ENCODE results near the gene OR11H6. TPM values are rescaled to one million over a fixed set of nuclear protein-coding genes. Genes with fewer than 3 reads are reported as not detected.
"Not testable (repeated sequence)": the region's sequence is repeated elsewhere in the genome, so short reads cannot be mapped to it uniquely, and the experiment has no call there.

Gene OR11H6
- total RNA-seq, 6 experiments from 2014 or later: not detected

DNA sequence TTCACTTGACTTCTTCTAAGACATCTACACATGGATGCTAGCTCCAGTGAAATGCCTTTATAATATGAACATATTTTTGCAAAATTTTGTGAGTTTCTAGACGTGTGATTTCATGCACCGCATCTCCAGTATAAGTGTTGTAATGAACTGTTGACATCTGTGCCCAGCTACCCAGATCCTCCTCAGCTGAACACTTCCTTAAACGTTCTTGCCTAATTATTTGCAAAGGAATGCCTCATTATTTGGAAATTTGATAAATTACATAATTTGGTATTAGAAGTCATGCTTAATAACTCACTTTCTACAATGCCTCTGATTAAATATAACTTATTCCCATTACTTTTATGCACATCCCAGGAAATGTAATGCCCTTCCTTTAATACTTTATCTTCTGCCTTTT, 18.8 kb upstream of the OR11H6 start:
- TF ChIP-seq POLR2A (IDR thresholded peaks at IDR 0.05) (no peak), CTCF (IDR thresholded peaks at IDR 0.05) (no peak)
- no peaks in the 10 kb centered on the region for H3K36me3 ChIP-seq
- H3K4me1 ChIP-seq: no peaks in the 10 kb centered on the region
- no peak overlapping the region for H3K27ac ChIP-seq
- intact Hi-C loops (cut with DNase I): no loop called here
- no peaks in the 10 kb centered on the region for H3K9me3 ChIP-seq
- H3K4me3 ChIP-seq: no peak overlapping the region
- ATAC-seq (no peak), DNase-seq (no peak)
- WGBS (ENCODE audit: insufficient coverage, low coverage, low lambda C conversion rate, missing lambda C conversion rate): 28% methylated on average over 3 of the region's 3 CpGs
- H3K27me3 ChIP-seq: no peaks in the 10 kb centered on the region

DNA sequence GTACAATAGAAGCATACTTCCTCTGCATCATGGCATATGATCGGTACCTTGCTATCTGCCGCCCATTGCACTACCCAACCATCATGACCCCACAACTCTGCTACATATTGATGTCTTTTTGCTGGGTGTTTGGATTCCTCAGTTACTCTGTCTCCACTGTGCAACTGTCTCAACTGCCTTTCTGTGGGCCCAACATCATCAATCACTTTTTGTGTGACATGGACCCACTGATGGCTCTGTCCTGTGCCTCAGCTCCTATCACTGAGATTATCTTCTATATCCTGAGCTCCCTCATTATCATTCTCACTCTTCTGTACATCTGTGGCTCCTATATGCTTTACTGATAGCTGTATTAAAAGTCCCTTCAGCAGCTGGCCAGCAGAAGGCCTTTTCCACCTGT, 13.9 kb upstream of the OR11H6 start:
- no peaks in the 10 kb centered on the region for H3K27me3 ChIP-seq
- DNase-seq: no peak
- TF ChIP-seq POLR2A (IDR thresholded peaks at IDR 0.05): no peak
- TF ChIP-seq CTCF (IDR thresholded peaks at IDR 0.05): no peak
- no peaks in the 10 kb centered on the region for H3K36me3 ChIP-seq
- no peak for ATAC-seq
- intact Hi-C loops (cut with DNase I): no loop called here
- no peak overlapping the region for H3K27ac ChIP-seq
- no peak overlapping the region for H3K4me3 ChIP-seq
- H3K4me1 ChIP-seq: no peaks in the 10 kb centered on the region
- no peaks in the 10 kb centered on the region for H3K9me3 ChIP-seq
- WGBS (ENCODE audit: insufficient coverage, low coverage, low lambda C conversion rate, missing lambda C conversion rate): 60% methylated on average over 2 of the region's 2 CpGs

GRCh38 chr14:20212406-20212805, 11.1 kb upstream of the OR11H6 start:
- H3K9me3 ChIP-seq; intact Hi-C loops (cut with DNase I); H3K4me1 ChIP-seq; H3K4me3 ChIP-seq; DNase-seq; H3K27ac ChIP-seq; H3K36me3 ChIP-seq; ATAC-seq; H3K27me3 ChIP-seq: not testable (repeated sequence)
- WGBS (ENCODE audit: insufficient coverage, low coverage, low lambda C conversion rate, missing lambda C conversion rate): no CpG with 5 or more reads among the region's 28 CpGs

- WGBS (ENCODE audit: insufficient coverage, low coverage, low lambda C conversion rate, missing lambda C conversion rate): 15% methylated on average over 2 of the region's 2 CpGs
- Histone ChIP-seq H3K4me3 (no peak overlapping the region), H3K36me3 (no peaks in the 10 kb centered on the region), H3K27ac (no peak overlapping the region), H3K27me3 (no peaks in the 10 kb centered on the region), H3K9me3 (no peaks in the 10 kb centered on the region), H3K4me1 (no peaks in the 10 kb centered on the region)
- no peak for DNase-seq
- intact Hi-C loops (cut with DNase I): no loop called here
- TF ChIP-seq CTCF (IDR thresholded peaks at IDR 0.05) (no peak), POLR2A (IDR thresholded peaks at IDR 0.05) (no peak)
- no peak for ATAC-seq
These were observed 8.3 kb upstream of the OR11H6 start for GRCh38 chr14:20215196-20215595.

DNA sequence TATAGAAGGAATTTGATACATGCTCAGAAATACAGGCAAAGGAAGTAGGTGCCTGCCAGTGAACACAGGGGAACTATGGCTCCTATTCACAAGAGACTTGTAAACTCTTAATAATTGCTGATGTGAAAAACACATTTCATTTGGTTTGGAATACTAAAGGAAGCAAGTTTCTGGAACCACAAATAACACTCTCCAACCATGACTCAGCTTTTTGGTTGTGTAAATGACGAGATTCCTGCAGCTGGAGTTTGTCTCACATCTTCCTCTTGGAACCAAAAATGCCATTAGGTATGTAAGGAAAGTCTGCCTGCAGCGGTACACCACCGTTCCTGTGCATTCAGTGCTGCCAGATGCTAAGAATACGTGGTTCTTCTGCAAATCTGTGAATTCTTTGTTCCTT, 4.5 kb upstream of the OR11H6 start:
- intact Hi-C loops (cut with DNase I): no loop called here
- no peak for ATAC-seq
- no peaks in the 10 kb centered on the region for H3K27me3 ChIP-seq
- 30% methylated on average over 4 of the region's 4 CpGs for WGBS (ENCODE audit: insufficient coverage, low coverage, low lambda C conversion rate, missing lambda C conversion rate)
- H3K27ac ChIP-seq: no peak overlapping the region
- DNase-seq: no peak
- no peak overlapping the region for H3K4me3 ChIP-seq
- no peak for TF ChIP-seq CTCF (IDR thresholded peaks at IDR 0.05)
- TF ChIP-seq POLR2A (IDR thresholded peaks at IDR 0.05): no peak
- H3K36me3 ChIP-seq: no peaks in the 10 kb centered on the region
- H3K4me1 ChIP-seq: no peaks in the 10 kb centered on the region
- no peaks in the 10 kb centered on the region for H3K9me3 ChIP-seq

Measured in right lobe of liver (tissue), 6 donors.